Upper lobe of left lung (tissue), 6 donors: Measurements from ENCODE around the gene HS6ST2. TPM values are rescaled to one million over a fixed set of nuclear protein-coding genes. Genes with fewer than 3 reads are reported as not detected.

Experiments
- ATAC-seq, 2 donors: fragments of 200-7000 bp; cut with Tn5 transposase; one replicate each; pipeline ENCODE4 v1.9.1; 2022; ENCODE audit warnings: mild to moderate bottlenecking in 2 of 2, moderate library complexity in 2 of 2; ENCODE audit not compliant: low FRiP score in 2 of 2
- DNase-seq, 2 donors: peaks; one replicate each; pipeline ENCODE4 v3.0.0-alpha.2; 2019 to 2020
- H3K27ac ChIP-seq, 4 donors: fragments of 200-600 bp; sonication (generic); one replicate each; pipeline ENCODE4 v1.5.1; 2016 to 2019
- H3K27me3 ChIP-seq, 4 donors: fragments of 200-600 bp; sonication (generic); one replicate each; pipeline ENCODE4 v1.5.1; 2017 to 2019
- H3K36me3 ChIP-seq, 4 donors: fragments of 200-600 bp; sonication (generic); one replicate each; pipeline ENCODE4 v1.5.1; 2016 to 2019
- H3K4me1 ChIP-seq, 4 donors: fragments of 200-600 bp; sonication (generic); one replicate each; pipeline ENCODE4 v1.5.1; 2018 to 2019
- H3K4me3 ChIP-seq, 4 donors: fragments of 200-600 bp; sonication (generic); one replicate each; pipeline ENCODE4 v1.5.1; 2017 to 2019; ENCODE audit warnings: mild to moderate bottlenecking in 2 of 4, moderate library complexity in 1 of 4
- H3K9me3 ChIP-seq, 4 donors: fragments of 200-600 bp; sonication (generic); one replicate each; pipeline ENCODE4 v1.5.1; 2018 to 2019
- CTCF ChIP-seq, 6 experiments: fragments of 450-650 bp in 4 of 6; fragments of 200-600 bp in 2 of 6; sonication (generic) in 2 of 6; IDR thresholded peaks; one replicate each; pipeline ENCODE4 v1.5.1; 2016 to 2019; ENCODE audit warnings: antibody characterized with exemption in 6 of 6
- EP300 ChIP-seq, 4 donors: sonication (generic); formaldehyde crosslinking; IDR thresholded peaks; one replicate each; pipeline ENCODE4 v1.5.1; 2017; ENCODE audit warnings: antibody characterized with exemption in 4 of 4, control low read depth in 2 of 4
- POLR2A ChIP-seq, 4 donors: fragments of 450-650 bp; IDR thresholded peaks; one replicate each; pipeline ENCODE4 v1.5.1; 2016 to 2017; ENCODE audit warnings: antibody characterized with exemption in 4 of 4, mild to moderate bottlenecking in 2 of 4
- POLR2AphosphoS5 ChIP-seq, 2 donors: sonication (generic); formaldehyde crosslinking; IDR thresholded peaks; one replicate each; pipeline ENCODE4 v1.5.1; 2017; ENCODE audit warnings: antibody characterized with exemption in 2 of 2
- WGBS, 2 donors: methylation state at CpG; one replicate each; pipeline ENCODE4 v1.1.5; 2017 to 2018; 5-methylcytosine and 5-hydroxymethylcytosine counted together
- total RNA-seq, 6 donors: library from RNA; depleted of rRNA in 4 of 6; stranded (reverse); fragments of >200 nt in 4 of 6; gene quantifications; one replicate each; pipeline versions ENCODE4 v1.1.0 to v1.2.1, GENCODE V29; 2016 to 2021
- donor health status: DM: no; HTN: no; CAD: no; lungs with moderate emphysema.
- donor health status: DM: no; HTN: yes; CAD: no; lungs with severe emphysema.

HS6ST2 gene
- total RNA-seq, 6 donors from 2014 or later = 0.30 to 2.5 (median 1.2) TPM

GRCh38 chrX:132809581-132809980, 148.8 kb downstream of the HS6ST2 start:
- no peak for ATAC-seq
- Histone ChIP-seq H3K27ac (no peak overlapping the region), H3K9me3 (no peaks in the 10 kb centered on the region), H3K4me3 (no peak overlapping the region), H3K4me1 (no peaks in the 10 kb centered on the region), H3K36me3 (no peaks in the 10 kb centered on the region), H3K27me3 (no peaks in the 10 kb centered on the region)
- 59 to 64% methylated on average over 2 of the region's 2 CpGs for WGBS, 2 donors
- no peak for DNase-seq
- TF ChIP-seq CTCF (IDR thresholded peaks at IDR 0.05) (no peak), EP300 (IDR thresholded peaks at IDR 0.05) (no peak), POLR2AphosphoS5 (IDR thresholded peaks at IDR 0.05) (no peak), POLR2A (IDR thresholded peaks at IDR 0.05) (no peak)

- no peak for DNase-seq
- Histone ChIP-seq H3K4me1 (no peaks in the 10 kb centered on the region), H3K36me3 (no peaks in the 10 kb centered on the region), H3K27ac (no peak overlapping the region), H3K27me3 (no peaks in the 10 kb centered on the region), H3K9me3 (no peaks in the 10 kb centered on the region), H3K4me3 (no peak overlapping the region)
- TF ChIP-seq EP300 (IDR thresholded peaks at IDR 0.05) (no peak), CTCF (IDR thresholded peaks at IDR 0.05) (no peak), POLR2A (IDR thresholded peaks at IDR 0.05) (no peak), POLR2AphosphoS5 (IDR thresholded peaks at IDR 0.05) (no peak)
- ATAC-seq = no peak
- 79 to 86% methylated on average over 8 to 9 of the region's 9 CpGs for WGBS, 2 donors
Observed at GRCh38 chrX:132807411-132808030, 150.9 kb downstream of the HS6ST2 start.

GRCh38 chrX:132802033-132802432, 156.4 kb downstream of the HS6ST2 start:
- Histone ChIP-seq H3K9me3 (no peaks in the 10 kb centered on the region), H3K27ac (no peak overlapping the region), H3K36me3 (no peaks in the 10 kb centered on the region), H3K4me1 (no peaks in the 10 kb centered on the region), H3K27me3 (no peaks in the 10 kb centered on the region), H3K4me3 (no peak overlapping the region)
- ATAC-seq (no peak), DNase-seq (no peak)
- 72 to 79% methylated on average over 3 to 4 of the region's 4 CpGs for WGBS, 2 donors
- TF ChIP-seq CTCF (IDR thresholded peaks at IDR 0.05) (no peak), POLR2AphosphoS5 (IDR thresholded peaks at IDR 0.05) (no peak), EP300 (IDR thresholded peaks at IDR 0.05) (no peak), POLR2A (IDR thresholded peaks at IDR 0.05) (no peak)

- no peak overlapping the region for H3K27ac ChIP-seq
- no peak for DNase-seq
- no peaks in the 10 kb centered on the region for H3K27me3 ChIP-seq
- TF ChIP-seq POLR2AphosphoS5 (IDR thresholded peaks at IDR 0.05) (no peak), POLR2A (IDR thresholded peaks at IDR 0.05) (no peak), EP300 (IDR thresholded peaks at IDR 0.05) (no peak), CTCF (IDR thresholded peaks at IDR 0.05) (no peak)
- H3K9me3 ChIP-seq = no peaks in the 10 kb centered on the region
- 53 to 75% methylated on average over 4 of the region's 4 CpGs for WGBS, 2 donors
- H3K36me3 ChIP-seq = no peaks in the 10 kb centered on the region
- no peak for ATAC-seq
- no peaks in the 10 kb centered on the region for H3K4me1 ChIP-seq
- H3K4me3 ChIP-seq = no peak overlapping the region
Observed at GRCh38 chrX:132795181-132795580, 163.2 kb downstream of the HS6ST2 start.

- TF ChIP-seq POLR2A (IDR thresholded peaks at IDR 0.05) (no peak), CTCF (IDR thresholded peaks at IDR 0.05) (no peak), EP300 (IDR thresholded peaks at IDR 0.05) (no peak), POLR2AphosphoS5 (IDR thresholded peaks at IDR 0.05) (no peak)
- Histone ChIP-seq H3K4me1 (no peaks in the 10 kb centered on the region), H3K27me3 (no peaks in the 10 kb centered on the region), H3K9me3 (no peaks in the 10 kb centered on the region), H3K27ac (no peak overlapping the region), H3K4me3 (no peak overlapping the region), H3K36me3 (no peaks in the 10 kb centered on the region)
- peak in 1 of 2 donors; percentile 52 for DNase-seq
- 50 to 65% methylated on average over 2 of the region's 2 CpGs for WGBS, 2 donors
- no peak for ATAC-seq
Observed at GRCh38 chrX:132791714-132792113, 166.7 kb downstream of the HS6ST2 start.
